Measurements from ENCODE around the gene URAD.
"Not testable (repeated sequence)": the region's sequence is repeated elsewhere in the genome, so short reads cannot be mapped to it uniquely, and the experiment has no call there.

URAD gene

GRCh38 chr13:27988520-27988919, at the start of gene URAD:
URAD (minus strand) TSS chr13:27988693; CDS start chr13:27988637, 56 bp downstream.
- no peak for DNase-seq (ENCODE audit: low read depth)

DNA sequence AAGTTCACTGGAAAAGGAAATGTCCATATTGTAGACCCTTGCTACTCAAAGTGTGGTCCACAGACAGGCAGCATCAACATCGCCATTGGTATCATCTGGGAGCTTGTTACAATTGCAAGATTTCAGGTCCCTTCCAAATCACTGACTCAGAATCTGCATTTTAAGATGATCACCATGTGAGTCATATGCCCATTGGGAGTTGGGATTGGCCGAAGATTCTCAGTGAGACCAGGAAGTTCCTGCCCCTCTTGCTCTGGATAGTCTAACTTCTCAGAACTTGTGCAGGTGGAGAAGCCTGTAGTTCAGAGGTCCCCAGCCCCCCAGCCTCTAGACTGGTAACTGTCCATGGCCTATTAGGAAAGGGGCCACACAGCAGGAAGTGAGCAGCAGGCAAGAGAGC, 48.9 kb upstream of the URAD start:
- DNase-seq (ENCODE audit: low read depth) = no peak

- no peak for DNase-seq (ENCODE audit: low read depth)
Measured at GRCh38 chr13:28035146-28035782, 46.8 kb upstream of the URAD start.

GRCh38 chr13:28033894-28034655, 45.6 kb upstream of the URAD start:
- no peak for DNase-seq (ENCODE audit: low read depth)

DNA sequence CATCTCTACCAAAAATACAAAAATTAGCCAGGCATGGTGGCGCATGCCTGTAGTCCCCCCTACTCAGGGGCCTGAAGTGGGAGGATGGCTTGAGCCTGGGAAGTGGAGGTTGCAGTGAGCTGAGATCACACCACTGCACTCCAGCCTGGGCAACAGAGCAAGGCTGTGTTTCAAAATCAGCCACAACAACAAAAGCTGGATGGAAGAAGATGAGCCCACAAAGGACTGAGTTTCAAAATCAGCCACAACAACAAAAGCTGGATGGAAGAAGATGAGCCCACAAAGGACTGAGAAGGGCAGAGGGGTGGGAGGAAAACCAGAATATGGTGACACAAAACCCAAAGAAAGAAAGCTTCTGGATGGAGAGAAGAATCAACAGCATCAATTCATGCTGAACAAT, 43.9 kb upstream of the URAD start:
- DNase-seq (ENCODE audit: low read depth) = not testable (repeated sequence)

- no peak for DNase-seq (ENCODE audit: low read depth)
Measured at GRCh38 chr13:28031896-28032288, 43.4 kb upstream of the URAD start.

GRCh38 chr13:28031220-28031895, 42.9 kb upstream of the URAD start:
- no peak for DNase-seq (ENCODE audit: low read depth)

DNA sequence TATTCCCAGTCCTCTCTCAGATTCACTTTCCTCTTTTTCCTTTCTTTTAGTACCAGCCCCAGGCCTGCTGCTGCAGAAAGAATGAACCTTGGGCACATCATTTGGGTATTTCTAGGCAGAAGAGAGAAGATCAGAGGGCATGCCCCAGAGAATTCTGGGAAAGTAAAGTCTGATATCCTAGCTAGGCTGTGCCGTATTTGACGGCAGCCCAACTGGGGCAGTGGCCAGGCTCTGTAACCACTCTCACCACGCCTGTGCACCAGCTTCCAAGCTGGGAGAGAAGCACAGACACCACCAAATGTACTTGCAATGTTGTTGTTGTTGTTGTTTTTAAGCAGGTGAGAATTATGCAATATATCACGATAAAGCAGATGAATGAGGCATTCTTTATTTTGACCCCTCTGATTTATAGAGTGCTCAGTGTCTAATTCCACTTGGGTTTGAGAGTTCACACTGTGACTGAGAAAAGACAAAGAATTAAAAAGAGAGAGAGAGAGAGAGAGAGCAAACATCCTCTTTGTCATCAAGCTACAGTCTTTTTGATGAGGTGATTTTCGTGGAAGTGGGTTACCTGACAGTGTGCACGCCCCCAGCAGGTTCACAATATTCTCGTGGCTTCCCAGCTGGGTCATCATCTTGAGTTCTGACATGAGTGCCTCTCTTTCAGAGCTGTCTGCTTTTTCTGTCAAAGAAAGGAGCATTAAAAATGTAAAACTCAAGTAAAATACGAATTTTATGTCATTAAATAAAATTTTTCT, 39.3 kb upstream of the URAD start:
- DNase-seq (ENCODE audit: low read depth) = no peak

DNA sequence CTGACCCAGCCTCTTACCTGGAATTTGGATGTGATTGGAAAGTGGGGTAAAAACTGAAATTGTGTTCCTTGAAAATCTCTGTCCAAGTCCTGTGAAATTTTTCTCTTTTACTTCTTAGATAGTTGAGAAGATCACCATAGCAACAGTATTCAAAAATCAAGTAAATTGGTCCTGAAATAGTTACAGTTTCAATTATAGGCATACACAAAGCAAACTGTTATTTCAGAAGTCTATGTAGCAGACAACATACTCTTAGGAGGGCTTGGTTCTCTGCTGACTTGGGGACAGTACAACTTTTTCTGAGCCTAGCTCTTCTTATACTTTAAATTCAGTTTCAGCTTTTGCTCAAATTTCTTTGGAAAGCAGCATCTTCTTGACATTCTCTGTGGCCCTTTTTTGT, 38.6 kb upstream of the URAD start:
- no peak for DNase-seq (ENCODE audit: low read depth)

- no peak for DNase-seq (ENCODE audit: low read depth)
Measured at GRCh38 chr13:28026508-28026907, 38.0 kb upstream of the URAD start.

DNA sequence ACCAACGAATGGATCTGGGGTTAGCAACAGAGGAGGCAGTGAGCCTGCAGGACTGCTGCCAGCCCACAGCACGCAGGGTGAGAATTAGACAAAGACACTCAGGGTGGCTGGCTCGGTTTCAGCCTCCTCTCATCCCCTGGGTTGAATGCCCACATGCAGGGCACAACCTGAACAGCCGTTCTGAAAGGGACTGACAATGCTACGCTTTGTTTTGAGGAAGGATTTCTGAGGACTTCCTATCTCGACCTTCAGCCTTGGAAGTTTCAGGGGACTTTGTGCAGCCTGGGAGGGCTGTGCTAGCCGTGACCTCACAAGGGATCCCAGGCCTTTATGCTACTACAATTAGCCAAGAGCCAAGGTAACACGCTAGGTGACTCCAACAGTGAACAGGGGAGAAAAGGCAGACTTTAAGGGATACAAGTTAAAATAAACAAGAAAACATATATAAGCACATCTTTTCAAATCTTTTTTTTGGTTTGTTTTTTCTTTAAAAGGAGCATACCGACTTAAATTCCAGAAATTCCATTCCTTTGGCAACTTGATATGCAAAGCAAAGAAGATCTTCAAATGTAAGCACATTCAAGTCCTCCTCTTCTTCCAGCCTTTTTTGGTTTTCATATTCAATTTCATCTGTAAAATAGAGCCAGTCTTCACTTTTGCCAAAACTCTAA, 34.5 kb upstream of the URAD start:
- DNase-seq (ENCODE audit: low read depth) = no peak

DNA sequence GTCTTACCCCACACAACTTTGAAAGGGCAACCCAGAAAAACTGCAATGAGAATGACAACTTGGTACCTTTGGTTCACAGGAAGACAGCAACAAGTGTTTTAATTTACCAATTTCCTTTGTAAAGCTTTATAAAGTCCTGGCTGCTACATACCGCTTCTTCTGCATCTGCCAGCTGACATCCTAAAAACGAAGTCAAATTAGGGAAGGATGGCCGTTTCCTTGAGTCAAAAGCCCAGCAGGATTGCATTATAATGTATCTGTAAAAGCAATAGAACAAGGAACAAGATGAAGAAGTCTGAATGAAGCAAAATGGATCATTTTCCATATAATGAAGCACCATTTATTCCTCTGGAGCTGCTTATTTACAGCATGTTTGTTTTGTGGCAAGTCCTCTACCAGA, 25.8 kb upstream of the URAD start:
- no peak for DNase-seq (ENCODE audit: low read depth)

DNA sequence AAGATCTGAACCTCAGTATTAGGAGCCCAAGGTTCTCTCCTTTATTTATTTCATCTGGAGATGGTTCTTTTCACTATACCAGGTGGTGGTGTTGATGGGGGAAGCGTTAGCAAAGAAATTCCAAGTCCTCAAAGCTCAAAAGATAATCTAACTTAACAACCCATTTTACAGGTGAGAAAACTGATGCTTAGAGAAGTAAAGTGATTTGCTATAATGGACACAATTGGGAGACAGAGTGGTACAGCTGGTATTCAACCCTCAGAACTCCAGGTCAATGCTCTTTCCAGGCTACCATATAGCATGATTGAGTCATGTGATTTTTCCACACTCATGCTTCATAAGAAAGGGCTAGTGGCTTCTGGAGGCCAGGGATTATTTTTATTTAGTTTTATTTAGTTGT, 25.0 kb upstream of the URAD start:
- no peak for DNase-seq (ENCODE audit: low read depth)

DNA sequence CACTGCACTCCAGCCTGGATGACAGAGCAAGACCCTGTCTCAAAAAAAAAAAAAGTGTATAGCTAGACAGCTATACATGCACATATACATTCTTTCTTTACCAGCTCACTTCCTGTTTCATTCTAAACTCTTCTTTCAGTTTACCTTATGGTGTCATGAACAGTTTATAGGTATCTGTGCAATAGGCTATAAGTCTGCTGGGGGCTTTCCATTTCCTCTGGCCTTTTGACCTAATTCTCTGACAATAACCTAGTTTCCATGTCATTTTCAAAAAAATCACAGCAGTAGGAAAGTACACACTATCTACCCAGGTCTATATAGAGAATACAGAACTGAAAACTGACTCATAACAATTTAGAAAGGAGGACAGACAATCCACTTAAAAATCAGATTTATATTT, 24.4 kb upstream of the URAD start:
- DNase-seq (ENCODE audit: low read depth) = no peak

DNA sequence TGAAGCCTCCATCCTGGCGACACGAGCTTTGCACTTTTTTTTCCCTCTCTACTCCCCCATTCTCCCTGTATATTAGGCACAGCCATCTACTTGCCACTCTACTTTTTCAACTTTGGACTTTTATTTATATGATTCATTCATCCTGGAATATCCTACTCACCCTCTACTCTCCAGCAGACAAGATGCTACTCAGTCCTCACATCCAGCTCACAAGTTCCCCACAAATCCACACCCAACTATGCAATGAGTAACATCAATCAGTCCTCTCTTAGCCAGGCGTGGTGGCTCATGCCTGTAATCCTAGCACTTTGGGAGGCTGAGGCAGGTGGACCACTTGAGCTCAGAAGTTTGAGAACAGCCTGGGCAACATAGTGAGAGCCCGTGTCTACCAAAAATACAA, 23.9 kb upstream of the URAD start:
- no peak for DNase-seq (ENCODE audit: low read depth)

DNA sequence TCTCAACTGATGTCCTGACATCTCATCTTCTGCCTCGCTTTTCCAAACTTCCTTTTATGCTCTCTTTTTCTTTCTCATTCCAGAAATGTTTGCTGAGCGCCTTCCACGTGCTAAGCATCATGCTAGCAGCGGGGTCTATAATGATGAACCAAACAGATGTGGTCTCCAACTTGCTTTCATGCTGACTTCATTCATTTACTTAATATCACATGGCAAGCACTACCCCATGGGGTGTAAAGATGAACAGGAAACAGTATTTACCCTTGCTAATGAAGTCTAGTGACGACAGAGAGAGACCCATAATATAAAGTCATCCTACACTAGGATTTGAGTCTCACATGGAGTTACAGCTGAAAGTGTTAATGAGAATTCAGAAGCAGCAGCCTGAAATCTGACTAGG, 21.6 kb upstream of the URAD start:
- no peak for DNase-seq (ENCODE audit: low read depth)

DNA sequence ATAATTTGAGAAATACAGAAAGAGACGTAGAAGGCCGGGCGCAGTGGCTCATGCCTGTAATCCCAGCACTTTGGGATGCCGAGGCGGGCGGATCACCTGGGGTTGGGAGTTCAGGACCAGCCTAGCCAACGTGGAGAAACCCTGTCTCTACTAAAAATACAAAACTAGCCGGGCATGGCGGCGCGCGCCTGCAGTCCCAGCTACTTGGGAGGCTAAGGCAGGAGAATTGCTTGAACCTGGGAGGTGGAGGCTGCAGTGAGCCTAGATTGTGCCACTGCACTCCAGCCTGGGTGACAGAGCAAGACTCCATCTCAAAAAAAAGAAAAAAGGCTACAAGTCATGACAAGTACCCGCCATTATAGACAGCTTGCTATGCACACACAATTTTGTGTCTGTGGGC, 16.5 kb upstream of the URAD start:
- not testable (repeated sequence) for DNase-seq (ENCODE audit: low read depth)

GRCh38 chr13:28002886-28003698, 14.6 kb upstream of the URAD start:
- DNase-seq (ENCODE audit: low read depth) = no peak

DNA sequence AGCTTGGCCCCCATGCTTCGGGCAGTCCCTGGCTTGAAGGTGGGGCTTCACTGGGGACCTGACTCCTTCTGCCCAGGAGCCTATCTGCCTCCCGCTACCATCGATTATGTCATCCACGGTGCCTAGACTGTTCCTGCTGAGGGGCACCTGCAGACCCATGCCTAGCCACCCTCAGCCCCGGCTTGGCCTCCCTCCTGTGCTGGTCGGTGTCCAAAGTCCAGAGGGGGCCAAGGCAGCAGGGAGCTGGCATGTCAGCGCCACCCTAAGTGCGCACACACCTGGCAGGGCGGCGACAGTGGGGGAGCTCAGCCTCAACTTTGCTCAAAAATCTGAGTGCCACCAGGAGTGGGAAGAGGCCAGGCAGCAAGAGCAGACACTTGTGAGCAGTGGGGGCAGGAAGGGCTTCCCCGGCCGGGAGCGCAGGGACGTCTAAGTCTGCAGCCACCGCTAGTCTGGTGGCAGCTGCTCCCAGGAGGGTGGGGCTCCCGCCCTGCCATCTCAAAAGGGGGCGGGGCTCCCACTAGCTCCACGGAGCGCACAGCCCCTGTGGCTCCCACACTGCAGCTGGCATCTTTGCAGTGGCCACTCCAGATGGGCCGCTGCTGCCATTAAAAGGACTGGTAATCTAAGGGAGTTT, 13.5 kb upstream of the URAD start:
- no peak for DNase-seq (ENCODE audit: low read depth)

GRCh38 chr13:28001049-28001448, 12.6 kb upstream of the URAD start:
- no peak for DNase-seq (ENCODE audit: low read depth)

DNA sequence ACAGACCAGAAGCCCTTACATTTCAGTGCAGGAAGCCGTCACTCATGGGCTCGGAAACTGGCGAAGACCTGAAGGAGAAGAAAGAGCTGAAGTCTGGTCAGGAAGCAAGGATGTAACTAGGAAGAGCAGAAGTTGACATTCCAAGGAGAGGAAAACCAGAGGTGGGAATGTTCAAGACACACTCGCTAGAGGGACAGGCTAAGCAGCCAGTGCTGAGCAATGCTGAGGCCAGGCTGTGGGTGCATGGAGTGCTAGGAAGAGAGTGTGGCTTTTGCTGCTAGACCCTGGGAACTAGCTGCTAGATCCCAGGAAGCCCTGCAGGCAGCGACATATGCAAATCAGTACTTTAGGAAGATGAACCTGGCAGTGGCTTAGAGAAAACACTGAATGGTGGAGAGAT, 12.1 kb upstream of the URAD start:
- no peak for DNase-seq (ENCODE audit: low read depth)

Measured in stimulated activated CD8-positive, alpha-beta memory T cell treated with anti-CD3 and anti-CD28 coated beads, Interleukin-12 subunit alpha, Interleukin-12 subunit beta, amount 100 ng/mL, for 1 hour (primary cell).